Right cardiac atrium (tissue), 5 donors: Measurements from ENCODE around the gene PPM1H. TPM values are rescaled to one million over a fixed set of nuclear protein-coding genes. Genes with fewer than 3 reads are reported as not detected.
A peak's percentile ranks its signal among the peaks of the same experiment; 100 is the strongest.
"Not testable (repeated sequence)": the region's sequence is repeated elsewhere in the genome, so short reads cannot be mapped to it uniquely, and the experiment has no call there.

Experiments
- ATAC-seq, 2 donors: fragments of 200-7000 bp; cut with Tn5 transposase; one replicate each; pipeline versions ENCODE4 v1.8.0 to v1.9.1; 2020; ENCODE audit warnings: moderate library complexity in 2 of 2, mild to moderate bottlenecking in 1 of 2
- DNase-seq, 3 donors: peaks; one replicate each; pipeline ENCODE4 v3.0.0-alpha.2; 2020
- H3K27ac ChIP-seq: one replicate; pipeline ENCODE4 v1.5.1; 2013; ENCODE audit warnings: mild to moderate bottlenecking, low read length, control low read depth, moderate library complexity
- H3K27me3 ChIP-seq: one replicate; pipeline ENCODE4 v1.6.1; 2013; ENCODE audit not compliant: control insufficient read depth, insufficient read depth
- H3K4me1 ChIP-seq: one replicate; pipeline ENCODE4 v1.6.1; 2013; ENCODE audit warnings: low read length; ENCODE audit not compliant: control insufficient read depth, insufficient read depth
- H3K4me3 ChIP-seq: one replicate; pipeline ENCODE4 v1.5.1; 2013; ENCODE audit warnings: low read length, control low read depth
- H3K9me3 ChIP-seq: one replicate; pipeline ENCODE4 v1.6.1; 2013; ENCODE audit warnings: low read length; ENCODE audit not compliant: control insufficient read depth
- WGBS: extraction: QIAGEN DNeasy Blood & Tissue Kit; methylation state at CpG from one replicate; pipeline ENCODE4 v1.1.7; 2013; 5-methylcytosine and 5-hydroxymethylcytosine counted together
- intact Hi-C, 4 donors: fragments of 100-400 bp; cut with DNase I; formaldehyde crosslinking; loops; one replicate each; pipeline versions ENCODE4 v1.11.0 to v1.14.0; 2022 to 2023
- polyA plus RNA-seq: library from polyadenylated mRNA; stranded (reverse); fragments of 200-250 nt; gene quantifications from one replicate; pipeline ENCODE4 v1.2.3, GENCODE V29; 2013
- total RNA-seq, 4 donors: library from RNA; stranded (reverse); fragmentation: NEBNext Ultra II Directional; extraction: Animal tissue kit (Norgen Biotek cat#: 25700); gene quantifications; one replicate each; pipeline ENCODE4 v1.2.1, GENCODE V29; 2021
- donor health status: healthy with polysubstance abuse.
- donor health status: DM: no; HTN: yes; CAD: no.
- donor health status: DM: no; HTN: no; CAD: no.
- donor health status: DM: no; HTN: yes; CAD: no; lungs with severe emphysema.
- donor health status: DM: yes; HTN: yes; CAD: no.

Gene PPM1H
- total and polyA plus RNA-seq, 5 donors, result 1.0 to 4.4 (median 3.5) TPM

- DNase-seq (no peak), ATAC-seq (no peak)
- WGBS, result 65% methylated on average over 9 of the region's 9 CpGs
Observed at GRCh38 chr12:62763861-62764645, 170.9 kb downstream of the PPM1H start.

GRCh38 chr12:62763312-62763711, 171.6 kb downstream of the PPM1H start:
- Histone ChIP-seq H3K9me3 (no peaks in the 10 kb centered on the region), H3K4me1 (peaks cover 4% of the 10 kb centered on the region), H3K4me3 (no peak overlapping the region), H3K27me3 (no peaks in the 10 kb centered on the region), H3K27ac (no peak overlapping the region)
- ATAC-seq (no peak), DNase-seq (no peak)
- intact Hi-C loops, result no loop called here
- WGBS, result 80% methylated on average over 3 of the region's 3 CpGs

More at GRCh38 chr12:62763861-62764645, 170.9 kb downstream of the PPM1H start:
- Histone ChIP-seq H3K27me3 (no peaks in the 10 kb centered on the region), H3K27ac (no peak overlapping the region), H3K4me1 (peaks cover 4% of the 10 kb centered on the region), H3K4me3 (no peak overlapping the region), H3K9me3 (no peaks in the 10 kb centered on the region)
- intact Hi-C loops, result no loop called here

GRCh38 chr12:62762645-62763044, 172.3 kb downstream of the PPM1H start:
- DNase-seq, result no peak
- no peak for ATAC-seq
- WGBS, result 88% methylated on average over 3 of the region's 3 CpGs
- H3K4me3 ChIP-seq, result no peak overlapping the region
- intact Hi-C loops, result no loop called here
- no peak overlapping the region for H3K27ac ChIP-seq
- H3K27me3 ChIP-seq, result no peaks in the 10 kb centered on the region
- H3K9me3 ChIP-seq, result no peaks in the 10 kb centered on the region
- peaks cover 4% of the 10 kb centered on the region for H3K4me1 ChIP-seq

- no peaks in the 10 kb centered on the region for H3K9me3 ChIP-seq
- no peaks in the 10 kb centered on the region for H3K27me3 ChIP-seq
- DNase-seq, result peak in 1 of 3 donors; percentile 27
- 68% methylated on average over 5 of the region's 5 CpGs for WGBS
- H3K27ac ChIP-seq, result no peak overlapping the region
- peak; percentile 79 to 81 for ATAC-seq
- intact Hi-C loops, result no loop called here
- H3K4me3 ChIP-seq, result no peak overlapping the region
- H3K4me1 ChIP-seq, result peaks cover 7% of the 10 kb centered on the region
Observed at GRCh38 chr12:62761658-62762057, 173.3 kb downstream of the PPM1H start.

GRCh38 chr12:62760779-62761178, 174.2 kb downstream of the PPM1H start:
- H3K9me3 ChIP-seq, result no peaks in the 10 kb centered on the region
- 41% methylated on average over 2 of the region's 2 CpGs for WGBS
- ATAC-seq (peak; percentile 21 to 49), DNase-seq (no peak)
- H3K4me3 ChIP-seq, result no peak overlapping the region
- no peak overlapping the region for H3K27ac ChIP-seq
- intact Hi-C loops, result no loop called here
- H3K27me3 ChIP-seq, result no peaks in the 10 kb centered on the region
- H3K4me1 ChIP-seq, result peaks cover 9% of the 10 kb centered on the region

GRCh38 chr12:62760341-62760740, 174.6 kb downstream of the PPM1H start:
- WGBS, result 71% methylated on average over 3 of the region's 3 CpGs
- H3K27me3 ChIP-seq, ATAC-seq, DNase-seq, H3K27ac ChIP-seq, H3K4me1 ChIP-seq, H3K4me3 ChIP-seq, H3K9me3 ChIP-seq, intact Hi-C loops: not testable (repeated sequence)

- DNase-seq, result no peak
- Histone ChIP-seq H3K4me3 (no peak overlapping the region), H3K27me3 (no peaks in the 10 kb centered on the region), H3K9me3 (no peaks in the 10 kb centered on the region), H3K4me1 (peaks cover 7% of the 10 kb centered on the region), H3K27ac (no peak overlapping the region)
- no peak for ATAC-seq
- WGBS, result 95% methylated on average over 1 of the region's 1 CpG
- intact Hi-C loops, result no loop called here
Observed at GRCh38 chr12:62758216-62758615, 176.7 kb downstream of the PPM1H start.

GRCh38 chr12:62757048-62757447, 177.9 kb downstream of the PPM1H start:
- 74% methylated on average over 2 of the region's 2 CpGs for WGBS
- intact Hi-C loops, result no loop called here
- H3K9me3 ChIP-seq, result no peaks in the 10 kb centered on the region
- ATAC-seq, result peak in 1 of 2 donors; percentile 34
- H3K4me3 ChIP-seq, result no peak overlapping the region
- no peak overlapping the region for H3K27ac ChIP-seq
- peaks cover 7% of the 10 kb centered on the region for H3K4me1 ChIP-seq
- no peak for DNase-seq
- no peaks in the 10 kb centered on the region for H3K27me3 ChIP-seq

- DNase-seq (no peak), ATAC-seq (no peak)
- Histone ChIP-seq H3K27ac (no peak overlapping the region), H3K27me3 (no peaks in the 10 kb centered on the region), H3K4me3 (no peak overlapping the region), H3K9me3 (no peaks in the 10 kb centered on the region), H3K4me1 (peaks cover 4% of the 10 kb centered on the region)
- WGBS, result 95% methylated on average over 5 of the region's 5 CpGs
- intact Hi-C loops, result no loop called here
Observed at GRCh38 chr12:62754706-62755105, 180.2 kb downstream of the PPM1H start.

GRCh38 chr12:62751810-62752155, 183.2 kb downstream of the PPM1H start:
- intact Hi-C loops, result no loop called here
- no peaks in the 10 kb centered on the region for H3K27me3 ChIP-seq
- 94% methylated on average over 2 of the region's 2 CpGs for WGBS
- DNase-seq, result no peak
- peaks cover 3% of the 10 kb centered on the region for H3K4me1 ChIP-seq
- no peaks in the 10 kb centered on the region for H3K9me3 ChIP-seq
- no peak overlapping the region for H3K4me3 ChIP-seq
- ATAC-seq, result no peak
- no peak overlapping the region for H3K27ac ChIP-seq

GRCh38 chr12:62750941-62751809, 183.8 kb downstream of the PPM1H start:
- 89% methylated on average over 10 of the region's 10 CpGs for WGBS
- intact Hi-C loops, result no loop called here
- H3K4me1 ChIP-seq, result no peaks in the 10 kb centered on the region
- no peak for ATAC-seq
- H3K27me3 ChIP-seq, result no peaks in the 10 kb centered on the region
- no peak overlapping the region for H3K27ac ChIP-seq
- no peak overlapping the region for H3K4me3 ChIP-seq
- no peaks in the 10 kb centered on the region for H3K9me3 ChIP-seq
- no peak for DNase-seq
